CD4-positive, alpha-beta T cell treated with Interleukin-10 for 1 hour (primary cell): Measurements from ENCODE around the gene BPIFA2.
"Not testable (repeated sequence)": the region's sequence is repeated elsewhere in the genome, so short reads cannot be mapped to it uniquely, and the experiment has no call there.

ENCODE experiments used
- DNase-seq: peaks from one replicate; pipeline ENCODE4 v3.0.0-alpha.2; 2020

Gene BPIFA2

GRCh38 chr20:33162313-33162712, 5.6 kb upstream of the BPIFA2 start:
- no peak for DNase-seq

GRCh38 chr20:33162753-33163152, 5.2 kb upstream of the BPIFA2 start:
- DNase-seq: no peak

- DNase-seq: no peak
These were observed 3.9 kb upstream of the BPIFA2 start for GRCh38 chr20:33163856-33164762.

GRCh38 chr20:33164763-33165095, 3.2 kb upstream of the BPIFA2 start:
- no peak for DNase-seq

- DNase-seq: no peak
These were observed 2.4 kb upstream of the BPIFA2 start for GRCh38 chr20:33165416-33166055.

- no peak for DNase-seq
These were observed 1.3 kb upstream of the BPIFA2 start for GRCh38 chr20:33166533-33167113.

GRCh38 chr20:33169176-33169794, 1.3 kb downstream of the BPIFA2 start:
- no peak for DNase-seq

- no peak for DNase-seq
These were observed 4.8 kb downstream of the BPIFA2 start for GRCh38 chr20:33172781-33173180.

- no peak for DNase-seq
These were observed 7.2 kb downstream of the BPIFA2 start for GRCh38 chr20:33175123-33175522.

GRCh38 chr20:33176101-33176500, 8.1 kb downstream of the BPIFA2 start:
- DNase-seq: no peak

GRCh38 chr20:33177866-33178265, 9.9 kb downstream of the BPIFA2 start:
- no peak for DNase-seq

- no peak for DNase-seq
These were observed 10.8 kb downstream of the BPIFA2 start for GRCh38 chr20:33178726-33179125.

- DNase-seq: no peak
These were observed 12.2 kb downstream of the BPIFA2 start for GRCh38 chr20:33180169-33180568.

- no peak for DNase-seq
These were observed 13.6 kb downstream of the BPIFA2 start for GRCh38 chr20:33181482-33182093.

GRCh38 chr20:33183312-33183711, 15.4 kb downstream of the BPIFA2 start:
- no peak for DNase-seq

GRCh38 chr20:33185031-33185590, 17.2 kb downstream of the BPIFA2 start:
- not testable (repeated sequence) for DNase-seq

- DNase-seq: no peak
These were observed 19.5 kb downstream of the BPIFA2 start for GRCh38 chr20:33187491-33187890.

GRCh38 chr20:33188421-33188820, 20.5 kb downstream of the BPIFA2 start:
- DNase-seq: no peak

- no peak for DNase-seq
These were observed 23.5 kb downstream of the BPIFA2 start for GRCh38 chr20:33191484-33191883.

- no peak for DNase-seq
These were observed 24.0 kb downstream of the BPIFA2 start for GRCh38 chr20:33191955-33192354.

GRCh38 chr20:33192912-33193501, 25.0 kb downstream of the BPIFA2 start:
- no peak for DNase-seq

- no peak for DNase-seq
These were observed 31.1 kb downstream of the BPIFA2 start for GRCh38 chr20:33199026-33199425.
